NCI-H524 (cell line): ENCODE results near the gene SLC38A2.

Experiments used
- DNase-seq, 2 experiments: peaks; one replicate each; lab custom pipeline; 2025; lab: John Stamatoyannopoulos, UW

SLC38A2 gene

GRCh38 chr12:46391630-46392029 is 19.1 kb upstream of the SLC38A2 start:
- DNase-seq = no peak

- no peak for DNase-seq
Observed at GRCh38 chr12:46390881-46391280, 18.3 kb upstream of the SLC38A2 start.

GRCh38 chr12:46390304-46390703 is 17.7 kb upstream of the SLC38A2 start:
- DNase-seq = no peak

GRCh38 chr12:46389031-46389616 is 16.6 kb upstream of the SLC38A2 start:
- DNase-seq = no peak

- no peak for DNase-seq
Observed at GRCh38 chr12:46388427-46389021, 16.0 kb upstream of the SLC38A2 start.

- DNase-seq = no peak
Observed at GRCh38 chr12:46387670-46388069, 15.1 kb upstream of the SLC38A2 start.

- no peak for DNase-seq
Observed at GRCh38 chr12:46386877-46387629, 14.5 kb upstream of the SLC38A2 start.

- DNase-seq = no peak
Observed at GRCh38 chr12:46386360-46386867, 13.8 kb upstream of the SLC38A2 start.

GRCh38 chr12:46385438-46385837 is 12.9 kb upstream of the SLC38A2 start:
- no peak for DNase-seq

- DNase-seq = no peak
Observed at GRCh38 chr12:46384451-46385309, 12.1 kb upstream of the SLC38A2 start.

- peak in 1 of 2 experiments; percentile 70 for DNase-seq
Observed at GRCh38 chr12:46383654-46384450, 11.3 kb upstream of the SLC38A2 start.

- DNase-seq = peak; percentile 90 to 91
Observed at GRCh38 chr12:46382964-46383653, 10.5 kb upstream of the SLC38A2 start.

GRCh38 chr12:46382408-46382963 is 9.9 kb upstream of the SLC38A2 start:
- DNase-seq = no peak

GRCh38 chr12:46380881-46381280 is 8.3 kb upstream of the SLC38A2 start:
- DNase-seq = no peak

- DNase-seq = no peak
Observed at GRCh38 chr12:46380022-46380796, 7.6 kb upstream of the SLC38A2 start.

GRCh38 chr12:46379352-46379751 is 6.8 kb upstream of the SLC38A2 start:
- DNase-seq = no peak

- no peak for DNase-seq
Observed at GRCh38 chr12:46378530-46378929, 6.0 kb upstream of the SLC38A2 start.

GRCh38 chr12:46377678-46378077 is 5.1 kb upstream of the SLC38A2 start:
- no peak for DNase-seq

GRCh38 chr12:46376579-46376978 is 4.0 kb upstream of the SLC38A2 start:
- DNase-seq = no peak

GRCh38 chr12:46374711-46375110 is 2.1 kb upstream of the SLC38A2 start:
- no peak for DNase-seq
